Measurements from ENCODE around the gene HIVEP3. TPM values are rescaled to one million over a fixed set of nuclear protein-coding genes. Genes with fewer than 3 reads are reported as not detected.

Gene HIVEP3
- total RNA-seq, 4 donors from 2014 or later, result 1.4 to 3.0 (median 2.3) TPM

- 91% methylated on average over 7 of the region's 7 CpGs for WGBS
- Histone ChIP-seq H3K27me3 (no peaks in the 10 kb centered on the region), H3K9me3 (no peaks in the 10 kb centered on the region), H3K27ac (replicated peaks in 1 of 4) (no peak overlapping the region), H3K4me1 (peaks cover 0 to 35% (median 29%) of the 10 kb centered on the region in 4 donors), H3K36me3 (no peaks in the 10 kb centered on the region), H3K4me3 (no peak overlapping the region)
- no peak for DNase-seq (ENCODE audit: extremely low spot score)
- intact Hi-C loops (cut with DNase I), result no loop called here
- TF ChIP-seq EP300 (IDR thresholded peaks at IDR 0.05) (no peak), POLR2A (IDR thresholded peaks at IDR 0.05; ENCODE audit: low read depth) (no peak)
- TF ChIP-seq, protein P1, sequence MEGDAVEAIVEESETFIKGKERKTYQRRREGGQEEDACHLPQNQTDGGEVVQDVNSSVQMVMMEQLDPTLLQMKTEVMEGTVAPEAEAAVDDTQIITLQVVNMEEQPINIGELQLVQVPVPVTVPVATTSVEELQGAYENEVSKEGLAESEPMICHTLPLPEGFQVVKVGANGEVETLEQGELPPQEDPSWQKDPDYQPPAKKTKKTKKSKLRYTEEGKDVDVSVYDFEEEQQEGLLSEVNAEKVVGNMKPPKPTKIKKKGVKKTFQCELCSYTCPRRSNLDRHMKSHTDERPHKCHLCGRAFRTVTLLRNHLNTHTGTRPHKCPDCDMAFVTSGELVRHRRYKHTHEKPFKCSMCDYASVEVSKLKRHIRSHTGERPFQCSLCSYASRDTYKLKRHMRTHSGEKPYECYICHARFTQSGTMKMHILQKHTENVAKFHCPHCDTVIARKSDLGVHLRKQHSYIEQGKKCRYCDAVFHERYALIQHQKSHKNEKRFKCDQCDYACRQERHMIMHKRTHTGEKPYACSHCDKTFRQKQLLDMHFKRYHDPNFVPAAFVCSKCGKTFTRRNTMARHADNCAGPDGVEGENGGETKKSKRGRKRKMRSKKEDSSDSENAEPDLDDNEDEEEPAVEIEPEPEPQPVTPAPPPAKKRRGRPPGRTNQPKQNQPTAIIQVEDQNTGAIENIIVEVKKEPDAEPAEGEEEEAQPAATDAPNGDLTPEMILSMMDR (IDR thresholded peaks at IDR 0.05), result no peak
Measured at GRCh38 chr1:41464885-41465284, 453.8 kb downstream of the HIVEP3 start.

GRCh38 chr1:41463516-41463915 is 455.2 kb downstream of the HIVEP3 start:
- no peaks in the 10 kb centered on the region for H3K9me3 ChIP-seq
- no peak for DNase-seq (ENCODE audit: extremely low spot score)
- H3K4me1 ChIP-seq, result peaks cover 0 to 38% (median 30%) of the 10 kb centered on the region in 4 donors
- WGBS, result no CpG with 5 or more reads among the region's 2 CpGs
- H3K27ac ChIP-seq (replicated peaks in 1 of 4), result no peak overlapping the region
- intact Hi-C loops (cut with DNase I), result no loop called here
- TF ChIP-seq, protein P1 (IDR thresholded peaks at IDR 0.05), result no peak
- TF ChIP-seq POLR2AphosphoS5 (IDR thresholded peaks at IDR 0.05) (no peak), POLR2A (IDR thresholded peaks at IDR 0.05; ENCODE audit: low read depth) (no peak), EP300 (IDR thresholded peaks at IDR 0.05) (no peak)
- no peak overlapping the region for H3K4me3 ChIP-seq
- H3K27me3 ChIP-seq, result no peaks in the 10 kb centered on the region
- H3K36me3 ChIP-seq, result no peaks in the 10 kb centered on the region

DNA sequence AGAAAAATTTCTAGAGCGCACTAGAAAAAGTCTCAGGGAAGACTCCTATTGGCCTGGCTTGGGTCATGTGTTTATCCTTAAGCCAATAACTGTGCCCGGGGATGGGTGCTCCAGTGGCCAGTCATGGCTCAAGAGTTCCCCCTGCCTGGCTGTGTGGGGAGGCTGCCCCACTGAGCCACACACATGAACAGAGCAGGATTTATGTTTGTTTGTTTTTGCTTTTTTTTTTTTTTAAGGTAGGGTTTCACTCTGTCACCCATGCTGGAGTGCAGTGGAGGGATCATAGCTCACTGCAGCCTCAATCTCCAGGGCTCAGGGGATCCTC is 456.1 kb downstream of the HIVEP3 start:
- Histone ChIP-seq H3K4me3 (no peak overlapping the region), H3K9me3 (no peaks in the 10 kb centered on the region), H3K36me3 (no peaks in the 10 kb centered on the region), H3K27me3 (no peaks in the 10 kb centered on the region), H3K27ac (replicated peaks in 1 of 4) (peak overlapping the region in 2 of 4 donors; percentile 42 to 52), H3K4me1 (peaks cover 0 to 47% (median 32%) of the 10 kb centered on the region in 4 donors)
- intact Hi-C loops (cut with DNase I), result no loop called here
- WGBS, result 95% methylated on average over 2 of the region's 2 CpGs
- no peak for TF ChIP-seq POLR2A (IDR thresholded peaks at IDR 0.05; ENCODE audit: low read depth)
- TF ChIP-seq EP300 (IDR thresholded peaks at IDR 0.05), result no peak
- TF ChIP-seq, protein P1 (IDR thresholded peaks at IDR 0.05), result no peak
- no peak for TF ChIP-seq POLR2AphosphoS5 (IDR thresholded peaks at IDR 0.05)
- no peak for DNase-seq (ENCODE audit: extremely low spot score)

GRCh38 chr1:41461790-41462679 is 456.7 kb downstream of the HIVEP3 start:
- Histone ChIP-seq H3K4me1 (peaks cover 4 to 53% (median 36%) of the 10 kb centered on the region in 4 donors), H3K9me3 (no peaks in the 10 kb centered on the region), H3K27me3 (no peaks in the 10 kb centered on the region), H3K27ac (replicated peaks in 1 of 4) (peak overlapping the region in 2 of 4 donors; percentile 42 to 52), H3K36me3 (no peaks in the 10 kb centered on the region), H3K4me3 (no peak overlapping the region)
- peak; percentile 29 to 62 for TF ChIP-seq POLR2AphosphoS5 (IDR thresholded peaks at IDR 0.05)
- no peak for TF ChIP-seq EP300 (IDR thresholded peaks at IDR 0.05)
- TF ChIP-seq POLR2A (IDR thresholded peaks at IDR 0.05; ENCODE audit: low read depth), result no peak
- DNase-seq (ENCODE audit: extremely low spot score), result no peak
- 45% methylated on average over 4 of the region's 4 CpGs for WGBS
- intact Hi-C loops (cut with DNase I), result no loop called here

DNA sequence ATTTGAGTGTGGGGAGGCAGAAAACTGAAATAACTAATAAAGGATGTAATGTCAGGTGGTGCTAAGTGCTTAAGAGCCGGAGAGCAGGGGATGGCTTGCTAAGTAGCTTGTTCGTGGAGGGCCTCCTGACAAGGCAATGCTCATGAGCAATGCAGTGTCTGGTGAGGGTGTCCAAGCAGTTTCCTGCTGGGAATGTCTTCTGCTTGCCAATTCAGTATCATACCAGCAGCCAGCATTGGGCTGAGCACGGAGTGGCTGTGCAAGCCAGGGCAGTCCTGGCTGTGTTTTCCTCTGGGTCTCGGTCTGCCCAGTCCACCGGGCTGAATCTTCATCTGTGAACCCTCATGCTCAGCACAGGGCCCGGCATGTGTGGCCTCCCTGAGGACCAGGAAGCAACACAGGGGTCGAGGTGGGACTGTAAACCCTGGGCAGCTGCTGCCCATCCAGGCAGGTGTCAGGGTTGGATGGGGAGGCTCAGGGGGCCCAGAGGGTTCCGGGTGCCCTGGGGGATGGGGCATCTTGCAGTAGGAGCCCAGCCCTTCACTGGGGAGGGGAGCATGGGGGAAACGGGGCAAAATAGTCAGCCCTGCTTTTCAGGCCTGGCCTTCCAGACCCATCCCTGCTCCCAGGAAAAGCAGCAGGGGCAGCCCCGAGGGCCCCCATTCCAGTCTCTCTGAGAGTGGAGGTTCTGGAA is 461.7 kb downstream of the HIVEP3 start:
- Histone ChIP-seq H3K4me1 (peaks cover 15 to 55% (median 44%) of the 10 kb centered on the region in 4 donors), H3K9me3 (no peaks in the 10 kb centered on the region), H3K27me3 (no peaks in the 10 kb centered on the region), H3K4me3 (no peak overlapping the region), H3K27ac (replicated peaks in 1 of 4) (peak overlapping the region in 3 of 4 donors; percentile 29 to 67 (median 62)), H3K36me3 (no peaks in the 10 kb centered on the region)
- intact Hi-C loops (cut with DNase I), result no loop called here
- WGBS, result 63% methylated on average over 4 of the region's 10 CpGs
- TF ChIP-seq POLR2AphosphoS5 (IDR thresholded peaks at IDR 0.05), result peak in 1 of 2 donors; percentile 51
- no peak for TF ChIP-seq POLR2A (IDR thresholded peaks at IDR 0.05; ENCODE audit: low read depth)
- DNase-seq (ENCODE audit: extremely low spot score), result no peak

Small RNAs within 50 kb of the gene (small RNA-seq; reads per million reads assigned to genes)
- 0 reads per million in 3 donors for gene RNA5SP45

Other genes starting within 250 kb of the HIVEP3 start
- gene GUCA2B, start 234.5 kb upstream of the HIVEP3 start, total RNA-seq, result not detected
- gene GUCA2A, start 245.8 kb upstream of the HIVEP3 start, total RNA-seq, result not detected